ENCODE measurements around the gene FCRL1.

The FCRL1 gene

DNA sequence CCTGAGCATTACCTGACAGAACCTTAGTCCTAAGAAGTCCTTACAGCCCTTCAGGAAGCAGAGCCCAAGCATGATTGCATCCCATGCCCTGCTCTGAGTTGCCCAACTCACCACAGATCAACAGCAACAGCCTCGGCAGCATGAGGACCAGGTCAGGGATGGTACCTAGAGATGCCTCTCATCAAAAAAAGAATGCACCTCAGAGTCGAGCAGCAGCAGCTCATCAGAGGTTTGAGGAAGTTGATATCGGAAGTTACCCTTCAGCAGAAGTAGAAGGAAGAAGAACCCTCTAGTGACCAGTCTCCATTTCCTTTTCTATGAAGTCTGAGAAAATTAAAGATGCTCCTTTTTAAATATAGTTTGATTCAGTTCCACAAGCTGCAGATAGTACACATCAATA is at the start of gene FCRL1:
Gene FCRL1, minus strand, starts transcription at position 225 of the 400 bp plus-strand sequence. Its CDS starts 83 bp downstream, at position 142.
- DNase-seq: no peak

DNA sequence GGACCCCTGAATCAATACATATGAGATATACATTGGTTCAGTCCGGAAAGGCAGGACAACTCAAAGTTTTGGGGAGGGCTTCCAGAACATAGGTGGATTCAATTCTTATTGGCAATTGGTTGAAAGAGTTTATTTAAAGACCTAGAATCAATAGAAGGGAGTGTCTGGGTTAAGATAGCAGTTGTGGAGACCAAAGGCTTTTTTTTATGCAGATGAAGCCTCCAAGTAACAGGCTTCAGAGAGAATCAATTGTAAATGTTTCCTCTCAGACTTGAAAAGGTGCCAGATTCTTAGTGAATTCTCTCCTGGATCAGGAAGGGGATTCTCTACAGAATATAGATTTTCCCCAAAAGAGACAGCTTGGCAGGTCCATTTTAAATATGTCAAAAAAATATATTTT is 48.7 kb upstream of the FCRL1 start:
- DNase-seq: no peak

DNA sequence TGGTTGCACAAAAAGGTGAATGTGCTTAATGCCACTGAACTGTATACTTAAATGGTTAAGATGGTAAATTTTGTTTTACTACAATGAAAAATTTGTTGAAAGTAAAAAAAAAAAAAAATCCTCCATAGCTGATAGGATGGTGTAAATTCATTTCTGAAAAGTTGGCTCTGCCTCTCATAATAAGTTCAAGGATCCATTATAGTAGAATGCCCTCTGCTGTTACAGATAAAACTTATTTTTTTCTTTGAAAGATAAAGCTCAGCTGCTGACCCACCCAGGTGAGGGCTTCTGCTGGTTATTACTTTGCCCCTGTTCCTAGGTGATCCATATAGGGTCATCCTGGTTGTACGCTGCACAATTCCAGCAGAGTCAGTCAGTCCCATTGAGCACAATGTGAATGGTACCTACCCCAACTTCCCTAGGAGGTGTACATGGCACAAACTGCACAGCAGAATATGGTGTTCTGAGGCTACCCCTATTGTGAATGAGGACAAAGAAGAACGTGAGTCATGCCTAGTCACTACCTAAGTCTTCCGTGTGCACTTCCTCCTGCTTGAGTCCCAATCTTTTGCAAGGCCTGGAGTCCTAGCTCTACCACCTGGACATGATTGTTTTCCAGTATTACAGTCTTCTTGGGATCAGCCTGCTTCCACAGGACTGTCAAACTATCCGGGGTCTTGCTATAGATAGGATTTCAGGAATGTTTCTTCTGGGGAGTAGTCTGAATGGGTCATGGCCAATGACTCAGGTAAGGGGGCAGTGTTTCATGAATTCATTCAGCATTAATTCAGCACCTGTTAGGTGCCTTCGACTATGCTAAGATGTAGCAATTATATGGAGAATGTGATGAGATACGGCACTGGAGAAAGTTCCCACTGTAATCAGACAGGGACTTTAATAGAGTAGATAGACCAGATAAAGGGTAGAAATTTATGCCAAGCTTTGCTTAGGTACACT is 42.5 kb upstream of the FCRL1 start:
- DNase-seq: no peak

DNA sequence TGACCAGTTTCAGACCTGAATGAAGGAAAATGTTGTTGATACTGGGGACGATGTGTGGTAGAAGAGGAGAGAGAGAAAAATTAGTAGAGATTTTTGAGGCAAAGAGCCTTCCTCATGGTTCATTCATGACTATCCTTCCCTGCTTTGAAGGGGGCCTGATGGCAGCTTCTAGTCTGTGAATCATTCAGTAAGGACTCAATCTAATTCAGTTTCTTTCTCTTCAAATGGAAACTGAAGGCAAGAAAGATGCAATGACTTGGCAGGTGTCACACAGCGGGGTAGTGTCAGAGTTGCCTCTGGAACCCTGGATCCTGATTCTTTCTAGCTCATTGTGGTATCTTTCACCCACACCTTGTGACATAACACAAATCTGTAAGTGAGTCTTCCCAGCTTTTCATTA is 36.6 kb upstream of the FCRL1 start:
- DNase-seq: no peak

DNA sequence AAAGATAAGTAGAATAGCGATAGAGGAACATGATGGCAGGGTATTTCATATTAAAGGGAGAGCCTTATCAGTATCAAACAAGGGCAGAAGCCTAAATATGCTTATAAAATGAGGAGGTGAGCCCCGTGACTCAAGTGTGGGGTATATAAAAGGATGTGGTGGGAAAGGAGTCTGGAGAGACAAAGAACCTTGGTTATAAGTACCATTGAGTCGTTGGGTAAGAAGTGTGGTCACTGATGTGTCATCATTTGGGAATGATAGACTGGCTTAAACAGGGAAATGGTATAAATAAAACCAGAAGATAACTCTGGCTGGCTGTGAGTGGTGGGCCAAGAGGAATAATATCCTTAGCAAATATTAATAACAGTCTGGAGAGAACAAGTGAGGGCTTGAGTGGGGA is 32.6 kb upstream of the FCRL1 start:
- no peak for DNase-seq

- no peak for DNase-seq
These were observed 29.4 kb upstream of the FCRL1 start for GRCh38 chr1:157849229-157849875.

- DNase-seq: no peak
These were observed 24.3 kb upstream of the FCRL1 start for GRCh38 chr1:157844089-157844830.

DNA sequence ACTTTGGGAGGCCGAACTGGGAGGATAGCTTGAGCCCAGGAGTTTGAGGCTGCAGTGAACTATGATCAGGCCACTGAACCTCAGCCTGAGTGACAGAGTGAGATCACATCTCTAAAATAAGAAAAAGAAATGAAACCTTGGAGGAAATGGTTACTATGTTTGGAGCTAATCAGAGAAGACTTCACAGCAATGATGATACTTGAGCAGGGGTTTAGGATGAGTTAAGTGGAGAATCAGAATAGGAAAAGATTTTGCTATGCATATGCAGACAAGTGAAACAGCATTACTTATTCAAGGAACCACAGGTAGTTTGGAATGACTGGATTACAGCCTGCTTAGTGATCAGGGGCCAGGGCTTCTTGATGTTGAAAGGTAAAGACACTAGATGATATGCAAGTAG is 23.0 kb upstream of the FCRL1 start:
- no peak for DNase-seq

DNA sequence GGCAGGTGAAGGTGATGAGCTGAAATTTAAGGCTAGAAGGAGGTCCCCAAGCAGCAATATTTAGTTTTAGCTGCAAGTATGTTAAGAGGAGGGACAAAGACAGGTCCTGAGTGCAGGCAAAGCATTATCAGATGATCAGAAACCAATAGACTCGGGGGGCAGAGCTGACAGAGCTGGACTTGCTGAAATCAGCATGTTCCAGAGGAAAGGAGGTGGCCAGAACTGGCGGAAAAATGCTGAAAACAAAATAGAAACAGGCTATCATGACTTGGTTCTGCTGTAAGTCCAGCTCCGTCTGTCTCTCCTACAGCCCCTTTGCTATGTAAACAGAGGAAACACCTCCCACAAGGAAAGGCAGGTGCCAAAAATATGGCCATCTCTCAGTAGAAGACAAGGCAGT is 21.8 kb upstream of the FCRL1 start, which contains the start of gene CD5L:
Gene CD5L, minus strand, starts transcription at position 101 of the 400 bp plus-strand sequence. CDS start 107 bp downstream, outside the sequence.
- DNase-seq: no peak

DNA sequence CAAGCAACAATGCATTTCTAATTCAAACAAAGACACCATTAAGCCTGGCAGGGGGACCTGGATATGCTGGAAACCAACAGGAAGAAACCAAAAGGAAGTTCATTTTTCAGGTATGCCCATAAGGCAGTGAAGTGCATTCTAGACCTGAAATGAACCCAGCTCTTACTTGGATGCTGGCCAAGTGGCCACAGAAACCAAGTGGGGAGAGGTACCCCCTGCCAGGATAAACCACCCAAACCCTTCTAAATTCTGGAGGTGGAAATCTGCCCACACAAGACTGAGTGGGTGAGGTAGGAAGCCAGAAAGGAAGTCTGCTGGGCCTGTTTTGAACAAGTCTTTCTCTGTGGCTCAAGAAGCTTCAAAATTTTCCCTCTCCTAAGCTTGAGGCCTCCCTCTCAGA is 19.0 kb upstream of the FCRL1 start:
- no peak for DNase-seq

DNA sequence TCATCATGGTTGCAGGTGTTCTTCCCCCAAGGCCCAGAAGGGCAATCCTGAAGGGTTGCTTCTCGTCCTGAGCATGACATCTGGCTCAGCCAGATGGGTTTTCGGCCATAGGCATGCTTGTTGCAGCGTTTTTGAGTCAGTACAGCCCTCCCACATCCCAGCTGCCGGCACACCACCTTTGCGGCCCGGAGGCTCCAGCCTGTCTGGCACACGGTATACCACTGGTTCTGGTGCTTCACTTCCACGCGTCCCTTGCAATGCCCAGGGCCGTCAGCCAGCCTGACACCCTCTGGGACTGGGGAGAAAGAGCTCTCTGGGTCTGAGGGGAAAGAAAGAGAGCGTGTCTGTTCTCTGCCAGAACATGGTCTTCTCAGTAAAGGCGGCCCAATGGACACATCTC is 14.5 kb upstream of the FCRL1 start:
- no peak for DNase-seq

- DNase-seq: no peak
These were observed 13.2 kb upstream of the FCRL1 start for GRCh38 chr1:157833145-157833544.

DNA sequence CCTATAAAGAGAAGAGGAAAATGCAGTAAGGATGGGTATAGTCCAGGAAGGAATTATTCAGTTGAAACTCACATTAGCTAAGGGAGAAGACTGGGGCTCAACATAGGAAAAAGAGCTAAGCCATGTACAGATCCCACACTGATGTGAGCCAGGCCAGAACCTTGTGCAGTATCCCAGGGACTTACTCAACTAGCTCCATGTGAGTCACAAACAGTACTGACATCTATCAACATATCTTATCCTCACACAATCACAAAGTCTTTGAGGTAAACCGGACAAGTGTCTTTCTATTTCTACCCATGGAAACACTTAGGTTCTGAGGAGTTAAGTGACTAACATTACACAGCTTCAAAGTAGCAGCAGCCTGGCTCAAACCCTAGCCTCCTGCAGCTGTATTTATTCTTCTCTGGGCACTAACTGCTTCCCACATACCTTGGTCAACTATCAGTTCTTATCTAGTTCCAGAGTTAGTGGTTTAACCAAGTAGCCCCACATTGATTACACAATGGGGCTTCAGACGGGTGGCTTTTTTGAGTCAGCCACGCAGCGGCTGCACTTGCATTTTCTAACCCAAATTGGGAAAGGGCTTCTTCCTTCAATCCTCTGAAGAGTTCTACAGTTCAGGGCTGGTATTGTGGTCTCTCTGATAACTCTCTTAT is 12.2 kb upstream of the FCRL1 start:
- DNase-seq: no peak

DNA sequence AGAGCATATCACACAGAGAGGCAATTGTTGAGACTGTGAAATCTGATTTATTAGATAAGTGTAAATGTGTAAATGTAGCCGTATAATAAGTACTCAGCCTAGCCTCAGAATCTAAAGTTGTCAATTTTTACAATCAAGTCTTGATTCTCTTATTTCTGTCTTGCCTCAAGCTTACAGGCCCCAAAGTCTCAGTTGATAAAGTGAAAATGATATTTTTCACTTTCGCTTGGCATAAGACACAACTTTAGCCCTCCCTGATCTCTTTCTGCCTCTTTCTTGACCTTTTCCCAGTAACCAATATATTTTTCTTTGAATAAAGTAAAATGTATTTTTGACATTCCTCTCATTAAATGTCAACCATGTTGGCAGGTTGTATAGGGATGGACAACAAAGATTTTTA is 11.0 kb upstream of the FCRL1 start:
- DNase-seq: no peak

DNA sequence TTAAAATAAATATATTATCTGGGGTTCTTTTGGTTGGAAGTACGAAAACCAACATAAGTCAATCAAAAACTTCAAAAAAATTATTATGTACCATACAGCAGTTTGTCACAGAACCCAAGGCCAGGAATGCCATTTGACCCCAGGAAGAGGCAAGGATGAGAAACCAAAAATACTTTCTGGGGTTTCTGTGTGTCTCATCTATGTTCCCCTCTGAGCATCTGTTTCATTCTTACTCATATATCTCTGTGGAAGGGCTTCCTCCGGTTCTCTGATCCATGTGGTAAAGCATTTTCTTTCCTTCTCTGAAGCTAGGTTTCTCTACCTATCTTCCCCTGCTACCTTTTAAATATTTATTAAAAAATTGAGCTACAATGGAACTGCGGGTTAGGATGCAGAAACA is 9.8 kb upstream of the FCRL1 start:
- no peak for DNase-seq

DNA sequence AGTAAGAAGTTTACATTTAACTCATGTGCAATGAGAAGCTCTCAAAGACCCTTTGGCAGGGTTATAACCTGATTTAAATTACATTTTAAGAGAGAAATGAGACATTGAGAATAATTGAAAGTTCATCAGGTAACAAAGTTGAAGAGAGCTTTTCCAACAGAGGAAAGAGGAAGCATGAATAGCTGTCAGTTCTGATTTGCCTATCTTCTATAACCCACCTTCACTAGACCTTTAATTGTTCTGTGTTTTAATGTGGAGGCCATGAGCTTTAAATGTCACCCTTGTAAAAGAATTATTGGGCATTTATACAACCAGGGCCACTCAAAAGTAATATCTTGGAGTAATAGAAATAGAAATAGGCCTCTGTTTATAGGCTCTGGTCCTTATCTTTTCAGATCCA is 9.3 kb upstream of the FCRL1 start:
- DNase-seq: no peak

DNA sequence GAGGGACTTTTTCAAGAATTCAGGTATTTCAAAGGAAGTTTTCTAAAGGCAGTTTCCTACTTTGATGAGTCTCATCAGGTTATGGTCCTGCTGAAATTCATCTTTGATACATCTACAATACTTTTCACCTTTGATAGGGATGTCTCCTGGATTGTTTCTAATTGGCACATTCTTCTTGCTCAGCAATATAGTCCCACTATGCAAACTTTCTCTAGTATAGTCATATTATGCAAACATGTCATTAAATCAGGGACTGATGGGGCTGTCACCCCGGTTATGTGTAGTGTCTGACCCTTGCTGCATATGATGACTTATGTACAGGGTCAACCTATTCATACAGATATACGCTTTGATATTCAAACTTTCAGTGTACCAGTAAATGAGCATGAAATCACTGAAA is 379 bp upstream of the FCRL1 start:
- DNase-seq: no peak

DNA sequence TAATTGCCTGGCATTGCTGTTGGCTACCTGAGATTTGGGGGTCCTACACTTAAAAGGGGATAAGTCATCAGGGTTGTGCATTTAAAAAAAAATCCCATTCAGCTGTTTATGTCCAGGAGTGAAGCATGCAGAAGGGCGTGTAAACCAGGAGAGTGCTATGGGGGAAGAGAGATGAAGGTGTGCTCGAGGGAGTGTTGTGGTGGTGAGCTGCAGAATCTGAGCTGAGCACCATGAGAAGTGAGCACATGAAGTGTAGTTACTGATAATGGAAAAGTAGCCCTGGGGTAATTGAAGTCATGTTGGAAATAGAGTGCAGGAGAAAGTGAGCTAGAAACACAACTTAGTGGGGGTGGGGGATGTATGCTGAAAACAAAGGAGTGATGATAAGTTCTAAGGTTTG is 705 bp downstream of the FCRL1 start:
- DNase-seq: no peak

DNA sequence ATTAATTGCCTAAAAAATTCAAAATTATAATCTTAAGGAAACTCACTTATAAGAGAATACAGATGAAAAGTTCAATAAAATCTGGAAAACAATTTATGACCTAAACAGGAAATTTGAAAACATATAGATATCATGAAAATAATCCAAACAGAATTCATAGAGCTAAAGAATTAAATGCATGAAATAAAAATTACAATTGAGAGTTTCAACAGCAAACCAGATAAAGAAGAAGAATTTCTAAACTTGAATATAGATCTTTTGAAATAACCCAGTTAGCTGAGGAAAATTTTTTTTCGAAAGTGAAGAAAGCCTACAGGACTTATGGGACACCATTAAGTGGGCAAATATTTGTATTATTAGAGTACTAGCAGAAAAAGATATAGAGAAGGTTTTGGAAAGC is 6.7 kb downstream of the FCRL1 start:
- DNase-seq: no peak

- DNase-seq: no peak
These were observed 13.3 kb downstream of the FCRL1 start for GRCh38 chr1:157806431-157807149.

DNA sequence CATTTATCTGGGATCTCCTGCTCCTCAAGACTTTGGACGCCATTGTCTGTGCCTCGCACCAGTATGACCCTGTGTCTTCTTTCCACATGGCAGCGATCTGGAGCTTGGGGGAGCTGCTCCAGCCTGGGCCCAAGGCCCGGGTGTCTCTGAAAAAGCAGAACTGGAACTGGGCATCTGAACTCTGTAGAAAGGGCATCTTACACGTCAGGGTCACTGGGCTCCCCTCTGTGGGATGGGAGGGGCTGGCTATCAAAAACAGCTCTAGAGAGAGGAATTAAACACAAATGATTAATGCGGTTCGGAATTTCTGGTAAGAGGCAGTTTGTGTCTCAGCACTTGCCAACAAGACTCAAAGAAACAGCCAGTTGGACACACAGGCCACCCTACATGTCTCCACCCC is 16.1 kb downstream of the FCRL1 start:
- no peak for DNase-seq

- no peak for DNase-seq
These were observed 19.9 kb downstream of the FCRL1 start for GRCh38 chr1:157799996-157800395.
